ENCODE measurements around the gene PABPN1L. TPM values are rescaled to one million over a fixed set of nuclear protein-coding genes. Genes with fewer than 3 reads are reported as not detected.

The PABPN1L gene
- total and polyA plus RNA-seq, 2 of the 8 experiments (the other 6 are each of a cell fraction or from before 2014, with no cell fraction given) = not detected

DNA sequence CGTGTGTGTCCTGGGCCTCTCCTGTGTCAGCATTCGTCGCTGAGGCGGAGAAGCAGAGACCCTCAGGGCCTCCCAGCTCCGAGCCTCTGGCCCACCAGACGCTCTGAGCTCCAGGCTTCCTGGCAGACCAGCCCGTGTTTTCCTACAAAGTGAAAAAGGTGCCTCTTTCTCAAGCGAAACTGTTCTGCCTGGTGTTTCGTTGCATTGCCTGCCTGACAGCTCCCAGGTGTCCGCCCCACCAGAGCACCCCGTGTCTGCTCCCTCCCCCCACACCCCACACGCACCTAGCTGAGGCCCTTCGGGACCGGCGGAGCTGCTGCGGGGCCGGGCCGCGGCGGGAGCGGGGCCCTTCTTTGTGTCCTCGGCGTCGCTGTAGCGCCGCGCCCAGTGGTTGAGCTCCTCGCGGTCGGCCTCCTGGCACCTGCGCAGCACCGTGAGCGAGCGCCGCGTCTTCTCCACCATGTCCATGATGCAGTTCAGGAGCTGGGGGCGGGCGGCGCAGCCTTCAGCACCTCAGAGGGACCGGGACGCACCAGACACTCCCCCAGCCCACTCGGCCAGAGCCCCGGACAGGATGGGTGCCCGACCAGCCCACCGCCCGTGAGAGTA lies 14.7 kb upstream of the PABPN1L start:
- Histone ChIP-seq H2BK5ac (ENCODE audit: low read depth, low read length) (peak overlapping the region; percentile 16; the same call in 1 of the 2 replicates), H2BK12ac (ENCODE audit: low read depth, low read length) (no peak overlapping the region), H2BK20ac (ENCODE audit: low read length) (no peak overlapping the region), H3K9ac (replicated peaks in 1 of 4; ENCODE audit: extremely low read depth in 1 of 4, low read depth in 3 of 4, low read length in 3 of 4) (0 out of 7 replicates have a peak overlapping the region, but pooled peaks of 1 of the 4 experiments have one; percentile 6), H3K27ac (ENCODE audit: low read depth, low read length) (no peak overlapping the region), H3K27me3 (replicated peaks in 1 of 4; ENCODE audit: control insufficient read depth in 3 of 4, extremely low read depth in 1 of 4, insufficient read depth in 3 of 4, low read length in 3 of 4) (peaks cover 0 to 7% (median 1%) of the 10 kb centered on the region in 4 experiments; a peak in 2 of 7 replicates), H2AK5ac (ENCODE audit: low read depth, low read length) (no peak overlapping the region), H3K9me3 (ENCODE audit: insufficient read depth in 2 of 2, low read depth in 1 of 2, low read length in 1 of 2) (no peaks in the 10 kb centered on the region), H4K8ac (ENCODE audit: extremely low read depth, insufficient read depth, low read length) (peak overlapping the region; percentile 75), H3K18ac (ENCODE audit: extremely low read depth, low read length) (peak overlapping the region; percentile 32; the same call in 1 of the 2 replicates), H3K79me2 (ENCODE audit: control insufficient read depth in 1 of 2, insufficient read depth in 2 of 2, low read length in 2 of 2) (no peaks in the 10 kb centered on the region), H3K4me2 (ENCODE audit: insufficient read depth in 1 of 2, low read depth in 2 of 2, low read length in 2 of 2) (peak overlapping the region in 1 of 2 experiments; percentile 30; a peak in 2 of 4 replicates), H3K4me1 (replicated peaks in 1 of 4; ENCODE audit: control insufficient read depth in 3 of 4, insufficient read depth in 4 of 4, low read length in 3 of 4) (peaks cover 0 to 9% (median 4%) of the 10 kb centered on the region in 4 experiments; a peak in 4 of 7 replicates), H2AFZ (ENCODE audit: low read length) (no peak overlapping the region; the same call in 1 of the 2 replicates), H3K4ac (replicated peaks; ENCODE audit: insufficient read length, low read depth, low read length) (no peak overlapping the region), H4K5ac (ENCODE audit: insufficient read length, low read depth, low read length) (peak overlapping the region; percentile 15), H3K79me1 (ENCODE audit: low read depth, low read length) (no peaks in the 10 kb centered on the region; the same call in 1 of the 2 replicates), H3K36me3 (ENCODE audit: control insufficient read depth in 2 of 4, insufficient read depth in 4 of 4, low read length in 3 of 4) (no peaks in the 10 kb centered on the region), H2BK15ac (ENCODE audit: low read length) (peak overlapping the region; percentile 61; the same call in 1 of the 2 replicates), H4K20me1 (replicated peaks in 1 of 2; ENCODE audit: control insufficient read depth in 1 of 2, insufficient read depth in 2 of 2, low read length in 2 of 2) (peaks cover 0 to 4% of the 10 kb centered on the region in 2 experiments), H3K56ac (replicated peaks; ENCODE audit: insufficient read length, low read depth, low read length) (no peak overlapping the region), H3K23me2 (ENCODE audit: low read depth, low read length) (no peaks in the 10 kb centered on the region; the same call in 1 of the 2 replicates), H3K4me3 (ENCODE audit: extremely low read depth in 1 of 4, insufficient read depth in 2 of 4, low read depth in 3 of 4, low read length in 4 of 4) (0 out of 8 replicates have a peak overlapping the region, but pooled peaks of 1 of the 4 experiments have one; percentile 24), H3K23ac (ENCODE audit: insufficient read length) (no peak overlapping the region), H3K14ac (ENCODE audit: insufficient read length) (no peak overlapping the region), H4K91ac (replicated peaks; ENCODE audit: insufficient read length, low read length) (peak overlapping the region; percentile 40), H2BK120ac (replicated peaks; ENCODE audit: low read depth, low read length) (no peak overlapping the region)
- POLR2A ChIA-PET (ENCODE audit: partially characterized antibody) = interaction anchor here (0.7 to 1.4 kb wide), 6 partner anchors 23 to 70 kb away, joined by 3 to 5 read pairs (median 4); partner anchors contain the start of genes APRT, GALNS and TRAPPC2L
- CTCF ChIA-PET (ENCODE audit: partially characterized antibody) = interaction anchor here (0.6 to 4.4 kb wide), 10 partner anchors 16 to 337 kb away, joined by 3 to 15 read pairs (median 3); partner anchors contain the start of gene ZNF778
- DNase-seq (ENCODE audit: low read depth in 1 of 2, low spot score in 2 of 2) (no peak), FAIRE-seq (no peak)
- 76% methylated on average over 29 of the region's 46 CpGs; no CpG with 5 or more reads in 1 of the 2 experiments for WGBS, 2 experiments (ENCODE audit: extremely low coverage in 1 of 2, insufficient coverage in 1 of 2, insufficient read length in 1 of 2, insufficient replicate concordance in 2 of 2, low coverage in 1 of 2, low lambda C conversion rate in 2 of 2, missing lambda C conversion rate in 1 of 2)

Data from H1 (cell line).